Activated gamma-delta T cell treated with anti-CD3 and anti-CD28 coated beads, Interleukin-2, amount 50 U/mL, for 16 hours (primary cell): ENCODE measurements around the gene BICDL2.
"Not testable (repeated sequence)": the region's sequence is repeated elsewhere in the genome, so short reads cannot be mapped to it uniquely, and the experiment has no call there.

Experiments
- DNase-seq: peaks from one replicate; pipeline ENCODE4 v3.0.0-alpha.2; 2020; ENCODE audit warnings: low read depth

Gene BICDL2

GRCh38 chr16:3036726-3037315 is at the start of gene BICDL2:
TSS of gene BICDL2 (minus strand) at chr16:3036944. CDS start at chr16:3035496, 1,448 bp downstream.
- DNase-seq, result no peak

- no peak for DNase-seq
Measured at GRCh38 chr16:3085868-3086595, 49.3 kb upstream of the BICDL2 start.

GRCh38 chr16:3084969-3085670 is 48.4 kb upstream of the BICDL2 start:
- no peak for DNase-seq

GRCh38 chr16:3084491-3084890 is 47.7 kb upstream of the BICDL2 start:
- no peak for DNase-seq

GRCh38 chr16:3083408-3083807 is 46.7 kb upstream of the BICDL2 start:
- DNase-seq, result not testable (repeated sequence)

- not testable (repeated sequence) for DNase-seq
Measured at GRCh38 chr16:3081957-3082356, 45.2 kb upstream of the BICDL2 start.

GRCh38 chr16:3080024-3080423 is 43.3 kb upstream of the BICDL2 start:
- DNase-seq, result no peak

- DNase-seq, result no peak
Measured at GRCh38 chr16:3076577-3076976, 39.8 kb upstream of the BICDL2 start.

GRCh38 chr16:3075946-3076345 is 39.2 kb upstream of the BICDL2 start:
- not testable (repeated sequence) for DNase-seq

- DNase-seq, result no peak
Measured at GRCh38 chr16:3075523-3075915, 38.8 kb upstream of the BICDL2 start.

GRCh38 chr16:3074860-3075522 is 38.2 kb upstream of the BICDL2 start:
- DNase-seq, result peak; percentile 81

GRCh38 chr16:3073448-3073847 is 36.7 kb upstream of the BICDL2 start:
- no peak for DNase-seq

- not testable (repeated sequence) for DNase-seq
Measured at GRCh38 chr16:3072576-3073263, 36.0 kb upstream of the BICDL2 start.

- DNase-seq, result not testable (repeated sequence)
Measured at GRCh38 chr16:3072148-3072547, 35.4 kb upstream of the BICDL2 start.

GRCh38 chr16:3071655-3072054 is 34.9 kb upstream of the BICDL2 start:
- DNase-seq, result no peak

- no peak for DNase-seq
Measured at GRCh38 chr16:3070608-3071111, 33.9 kb upstream of the BICDL2 start.

- not testable (repeated sequence) for DNase-seq
Measured at GRCh38 chr16:3069146-3069545, 32.4 kb upstream of the BICDL2 start.

- DNase-seq, result no peak
Measured at GRCh38 chr16:3068487-3068886, 31.7 kb upstream of the BICDL2 start.

- DNase-seq, result no peak
Measured at GRCh38 chr16:3066440-3066748, 29.6 kb upstream of the BICDL2 start.

- DNase-seq, result no peak
Measured at GRCh38 chr16:3065742-3066439, 29.1 kb upstream of the BICDL2 start.

- DNase-seq, result peak; percentile 51
Measured at GRCh38 chr16:3065069-3065741, 28.5 kb upstream of the BICDL2 start, which contains the start of gene IL32. TSS of gene IL32 (plus strand) at chr16:3065640. CDS start at chr16:3065812, 172 bp downstream.
